Esophagus (tissue), 2 donors: Measurements from ENCODE around the gene SIRT5. TPM values are rescaled to one million over a fixed set of nuclear protein-coding genes. Genes with fewer than 3 reads are reported as not detected.

Source experiments
- H3K27ac ChIP-seq, 2 donors: one replicate each; pipeline ENCODE4 v1.5.1; 2013; ENCODE audit warnings: low read depth in 2 of 2, mild to moderate bottlenecking in 2 of 2, inconsistent platforms in 1 of 2, low read length in 1 of 2, moderate library complexity in 1 of 2
- H3K27me3 ChIP-seq, 2 donors: one replicate each; pipeline ENCODE4 v1.6.1; 2013; ENCODE audit warnings: low read length in 2 of 2, control low read depth in 1 of 2, mild to moderate bottlenecking in 1 of 2; ENCODE audit not compliant: insufficient read depth in 2 of 2, control insufficient read depth in 1 of 2
- H3K36me3 ChIP-seq, 2 donors: one replicate each; pipeline ENCODE4 v1.6.1; 2013; ENCODE audit warnings: low read length in 1 of 2; ENCODE audit not compliant: control insufficient read depth in 2 of 2, insufficient read depth in 2 of 2
- H3K4me1 ChIP-seq, 2 donors: one replicate each; pipeline ENCODE4 v1.6.1; 2013; ENCODE audit warnings: low read length in 1 of 2; ENCODE audit not compliant: control insufficient read depth in 2 of 2, insufficient read depth in 2 of 2
- H3K4me3 ChIP-seq, 2 donors: one replicate each; pipeline ENCODE4 v1.5.1; 2013; ENCODE audit warnings: low read length in 2 of 2, mild to moderate bottlenecking in 2 of 2, low read depth in 1 of 2, moderate library complexity in 1 of 2
- H3K9me3 ChIP-seq, 2 donors: one replicate each; pipeline ENCODE4 v1.6.1; 2013; ENCODE audit warnings: mild to moderate bottlenecking in 2 of 2, low read depth in 1 of 2, low read length in 1 of 2, moderate library complexity in 1 of 2; ENCODE audit not compliant: control insufficient read depth in 2 of 2, insufficient read depth in 1 of 2
- WGBS, 2 donors: extraction: QIAGEN DNeasy Blood & Tissue Kit; methylation state at CpG; one replicate each; pipeline ENCODE4 v1.1.7; 2013; 5-methylcytosine and 5-hydroxymethylcytosine counted together
- polyA plus RNA-seq, 2 donors: library from polyadenylated mRNA; stranded (reverse); fragments of 200-250 nt; gene quantifications; one replicate each; pipeline ENCODE4 v1.2.3, GENCODE V29; 2013
- donor health status: healthy with polysubstance abuse.
- donor health status: Bipolar disorder and iron deficiency.

SIRT5 gene
- 1 to 10 TPM; 3.6 to 5.5 TPM for polyA plus RNA-seq

DNA sequence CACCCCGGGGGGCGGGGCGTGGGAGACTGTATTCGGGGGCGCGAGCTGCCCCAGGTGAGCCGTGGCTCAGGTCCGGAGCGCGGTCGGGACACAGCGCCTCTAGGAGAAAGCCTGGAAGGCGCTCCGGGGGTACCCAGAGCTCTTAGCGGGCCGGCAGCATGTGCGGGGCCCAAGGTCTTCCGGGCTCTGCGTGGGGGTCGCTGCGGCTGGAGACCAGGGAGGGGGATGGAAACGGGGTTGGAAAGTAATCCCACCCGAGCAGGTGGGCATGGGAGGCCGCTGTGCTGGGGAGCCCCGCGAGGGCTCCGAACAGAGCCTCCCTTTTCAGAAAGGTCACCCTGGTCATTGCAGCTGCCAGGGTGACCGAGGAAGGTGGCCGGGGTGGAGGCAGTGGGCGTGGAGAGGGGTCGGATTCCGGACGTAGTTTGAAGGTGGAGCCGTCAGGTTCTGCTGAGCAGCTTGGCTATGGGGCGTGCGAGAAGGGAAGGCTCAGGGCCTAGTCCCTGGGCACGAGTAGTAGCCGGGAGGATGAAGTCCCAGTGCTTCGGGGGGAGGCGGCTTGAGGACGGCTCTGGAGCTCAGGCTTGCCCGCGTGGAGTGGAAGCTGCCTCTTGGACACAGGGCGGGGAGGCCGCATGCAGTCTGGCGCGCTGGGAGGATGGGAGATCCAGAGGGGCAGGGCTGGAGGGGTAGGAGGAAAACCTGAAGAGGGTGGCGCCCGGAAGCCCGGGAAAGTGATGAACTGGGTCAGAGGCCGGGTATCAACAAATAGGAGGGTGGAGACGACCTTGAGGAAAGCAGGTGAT is at the start of gene SIRT5:
TSS of gene SIRT5 (plus strand) at position 31 of the 806 bp plus-strand sequence. CDS start 9,510 bp downstream, outside the sequence.
- peaks cover 0 to 5% of the 10 kb centered on the region in 2 donors for H3K4me1 ChIP-seq
- 0 to 1% methylated on average over 46 to 52 of the region's 52 CpGs for WGBS, 2 donors
- H3K27ac ChIP-seq = peak within 1 kb of the TSS; percentile 98
- H3K36me3 ChIP-seq = no peaks in the 10 kb centered on the region
- no peaks in the 10 kb centered on the region for H3K27me3 ChIP-seq
- H3K9me3 ChIP-seq = no peaks in the 10 kb centered on the region
- H3K4me3 ChIP-seq = peak within 1 kb of the TSS; percentile 73 to 75

GRCh38 chr6:13524801-13525508 is 49.4 kb upstream of the SIRT5 start:
- no peak overlapping the region for H3K27ac ChIP-seq
- no peaks in the 10 kb centered on the region for H3K27me3 ChIP-seq
- no peaks in the 10 kb centered on the region for H3K9me3 ChIP-seq
- peaks cover 0 to 3% of the 10 kb centered on the region in 2 donors for H3K4me1 ChIP-seq
- no peak overlapping the region for H3K4me3 ChIP-seq
- 81 to 93% methylated on average over 12 of the region's 12 CpGs for WGBS, 2 donors
- H3K36me3 ChIP-seq = no peaks in the 10 kb centered on the region

GRCh38 chr6:13526357-13526726 is 48.1 kb upstream of the SIRT5 start:
- H3K27me3 ChIP-seq = no peaks in the 10 kb centered on the region
- H3K4me3 ChIP-seq = no peak overlapping the region
- H3K36me3 ChIP-seq = no peaks in the 10 kb centered on the region
- H3K27ac ChIP-seq = no peak overlapping the region
- WGBS, 2 donors = 69 to 79% methylated on average over 1 of the region's 1 CpG
- no peaks in the 10 kb centered on the region for H3K9me3 ChIP-seq
- peaks cover 0 to 3% of the 10 kb centered on the region in 2 donors for H3K4me1 ChIP-seq

GRCh38 chr6:13526727-13527670 is 47.4 kb upstream of the SIRT5 start:
- Histone ChIP-seq H3K9me3 (no peaks in the 10 kb centered on the region), H3K27me3 (no peaks in the 10 kb centered on the region), H3K27ac (peak overlapping the region; percentile 20 to 67), H3K4me1 (peaks cover 0 to 3% of the 10 kb centered on the region in 2 donors), H3K36me3 (no peaks in the 10 kb centered on the region), H3K4me3 (no peak overlapping the region)
- WGBS, 2 donors = 58 to 67% methylated on average over 17 of the region's 17 CpGs

DNA sequence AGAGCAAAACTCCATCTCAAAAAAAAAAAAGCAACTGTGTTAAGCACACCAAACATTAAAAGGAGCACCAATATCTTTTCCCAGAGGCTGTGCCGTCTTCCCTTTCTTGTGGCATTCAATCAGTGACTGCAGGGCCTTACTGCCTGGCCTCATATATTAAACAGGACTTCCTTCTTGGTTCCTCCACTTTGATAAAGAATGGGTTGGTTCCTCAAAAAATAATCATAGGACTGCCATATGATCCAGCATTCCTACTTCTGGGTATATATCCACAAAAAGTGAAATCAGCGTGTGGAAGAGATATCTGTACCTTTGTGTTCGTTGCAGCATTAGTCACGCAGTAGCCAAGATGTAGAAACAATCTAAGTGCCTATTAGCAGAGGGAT is 46.7 kb upstream of the SIRT5 start:
- Histone ChIP-seq H3K36me3 (no peaks in the 10 kb centered on the region), H3K9me3 (no peaks in the 10 kb centered on the region), H3K27ac (no peak overlapping the region), H3K4me3 (no peak overlapping the region), H3K4me1 (peaks cover 0 to 3% of the 10 kb centered on the region in 2 donors), H3K27me3 (no peaks in the 10 kb centered on the region)
- WGBS, 2 donors = 90 to 91% methylated on average over 4 of the region's 4 CpGs

- Histone ChIP-seq H3K4me3 (no peak overlapping the region), H3K27ac (no peak overlapping the region), H3K27me3 (no peaks in the 10 kb centered on the region), H3K9me3 (no peaks in the 10 kb centered on the region), H3K36me3 (no peaks in the 10 kb centered on the region), H3K4me1 (peaks cover 0 to 3% of the 10 kb centered on the region in 2 donors)
- 67 to 69% methylated on average over 3 of the region's 3 CpGs for WGBS, 2 donors
Measured at GRCh38 chr6:13528232-13528631, 46.2 kb upstream of the SIRT5 start.

- H3K4me1 ChIP-seq = peaks cover 0 to 3% of the 10 kb centered on the region in 2 donors
- no peaks in the 10 kb centered on the region for H3K27me3 ChIP-seq
- 77 to 81% methylated on average over 8 of the region's 8 CpGs for WGBS, 2 donors
- H3K9me3 ChIP-seq = no peaks in the 10 kb centered on the region
- H3K27ac ChIP-seq = no peak overlapping the region
- H3K4me3 ChIP-seq = no peak overlapping the region
- no peaks in the 10 kb centered on the region for H3K36me3 ChIP-seq
Measured at GRCh38 chr6:13528777-13529343, 45.5 kb upstream of the SIRT5 start.

DNA sequence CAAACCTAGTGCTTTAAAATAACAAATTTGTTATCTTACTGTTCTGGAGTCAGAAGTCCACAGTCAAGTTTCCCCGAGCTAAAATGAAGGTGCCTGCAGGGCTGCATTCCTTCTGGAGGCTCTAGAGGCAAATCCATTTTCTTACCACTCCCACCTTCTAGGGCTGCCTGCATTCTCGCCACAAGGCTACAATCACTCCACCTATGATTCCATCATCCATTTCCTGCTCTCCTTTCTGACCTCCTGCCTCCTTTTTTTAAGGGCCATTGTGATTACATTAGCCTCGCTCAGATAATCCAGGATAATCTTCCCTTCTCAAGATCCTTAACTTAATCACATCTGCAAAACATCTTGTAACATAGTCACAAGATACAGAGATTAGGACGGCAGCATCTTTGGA is 42.4 kb upstream of the SIRT5 start:
- H3K27me3 ChIP-seq = no peaks in the 10 kb centered on the region

DNA sequence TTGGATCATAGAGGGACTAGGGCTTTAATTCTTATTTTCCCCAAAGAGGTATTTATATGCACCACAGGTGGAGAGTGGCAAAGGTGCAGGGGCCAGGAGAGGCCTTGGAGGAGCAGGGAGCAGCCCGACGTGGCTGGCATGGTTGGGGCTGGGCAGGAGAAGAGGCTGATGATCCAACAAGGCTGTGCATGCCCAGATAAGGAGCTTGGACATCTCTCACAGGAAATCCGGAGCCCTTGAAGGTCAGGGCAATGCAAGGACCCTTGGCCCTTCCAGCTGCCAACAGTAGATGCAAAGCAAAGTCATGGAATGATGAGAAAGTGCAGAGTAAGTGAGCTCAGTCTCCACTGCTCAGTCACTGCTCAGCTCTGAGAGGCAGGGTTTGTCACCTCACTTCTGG is 39.9 kb upstream of the SIRT5 start:
- Histone ChIP-seq H3K27me3 (no peaks in the 10 kb centered on the region), H3K27ac (no peak overlapping the region), H3K4me1 (no peaks in the 10 kb centered on the region), H3K4me3 (no peak overlapping the region), H3K36me3 (no peaks in the 10 kb centered on the region), H3K9me3 (no peaks in the 10 kb centered on the region)
- 71 to 75% methylated on average over 3 of the region's 3 CpGs for WGBS, 2 donors

More for the DNA sequence above, 42.4 kb upstream of the SIRT5 start:
- Histone ChIP-seq H3K9me3 (no peaks in the 10 kb centered on the region), H3K27ac (no peak overlapping the region), H3K4me1 (peaks cover 0 to 2% of the 10 kb centered on the region in 2 donors), H3K36me3 (no peaks in the 10 kb centered on the region), H3K4me3 (no peak overlapping the region)
- 57% methylated on average over 4 of the region's 4 CpGs for WGBS, 2 donors
